HG02973 (cell line): ENCODE data around the gene ANKRD52.
A peak's percentile ranks its signal among the peaks of the same experiment; 100 is the strongest.
"Not testable (repeated sequence)": the region's sequence is repeated elsewhere in the genome, so short reads cannot be mapped to it uniquely, and the experiment has no call there.

ENCODE experiments used
- ATAC-seq: cut with Tn5 transposase; IDR thresholded peaks from one replicate; pipeline ENCODE4 v1.9.1; 2021; ENCODE audit warnings: moderate library complexity; ENCODE audit not compliant: unreplicated experiment

Gene ANKRD52

DNA sequence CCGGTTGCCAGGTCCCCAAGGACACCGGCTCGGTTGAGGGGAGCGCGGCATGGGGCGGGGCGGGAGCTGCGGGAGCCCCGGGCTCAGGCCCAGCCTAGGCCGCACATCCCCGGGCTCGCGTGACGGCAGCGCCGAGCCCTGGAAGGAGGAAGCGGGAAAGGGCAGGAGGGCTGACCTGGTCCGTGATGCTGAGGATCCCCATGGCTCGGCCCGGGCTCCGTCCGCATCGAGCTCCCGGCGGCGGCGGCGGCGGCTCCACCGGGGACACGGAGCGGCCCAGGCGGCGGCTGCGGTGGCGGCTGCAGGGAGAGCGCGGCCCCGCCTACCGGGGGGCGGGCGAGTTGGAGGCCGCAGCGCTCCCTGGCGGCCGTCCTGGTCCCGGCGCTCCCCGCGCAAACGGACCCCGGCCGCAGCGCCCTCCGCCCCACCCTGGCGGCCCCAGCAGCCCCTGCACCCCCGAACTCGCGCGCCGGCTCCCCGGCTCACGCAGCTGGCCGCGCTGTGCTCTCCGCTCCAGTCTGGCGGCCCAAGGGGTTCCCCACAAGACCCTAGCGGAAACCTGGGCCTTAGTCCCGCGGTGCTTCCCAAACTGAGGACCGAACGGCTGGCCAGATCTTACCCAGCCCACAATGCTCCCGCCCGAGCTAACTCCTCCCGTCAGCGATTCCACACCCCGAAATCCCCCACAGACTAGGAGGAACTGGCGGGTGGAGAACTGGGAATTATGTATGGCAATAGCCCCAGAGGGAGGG, at the start of gene ANKRD52:
ANKRD52 (minus strand) TSS at position 317 of the 752 bp plus-strand sequence; CDS start at position 202, 115 bp downstream.
- peak; percentile 82 for ATAC-seq

GRCh38 chr12:56307221-56307965, 49.2 kb upstream of the ANKRD52 start:
- ATAC-seq, result no peak

- ATAC-seq, result no peak
Observed at GRCh38 chr12:56304872-56305590, 46.8 kb upstream of the ANKRD52 start.

GRCh38 chr12:56304276-56304675, 46.1 kb upstream of the ANKRD52 start:
- no peak for ATAC-seq

DNA sequence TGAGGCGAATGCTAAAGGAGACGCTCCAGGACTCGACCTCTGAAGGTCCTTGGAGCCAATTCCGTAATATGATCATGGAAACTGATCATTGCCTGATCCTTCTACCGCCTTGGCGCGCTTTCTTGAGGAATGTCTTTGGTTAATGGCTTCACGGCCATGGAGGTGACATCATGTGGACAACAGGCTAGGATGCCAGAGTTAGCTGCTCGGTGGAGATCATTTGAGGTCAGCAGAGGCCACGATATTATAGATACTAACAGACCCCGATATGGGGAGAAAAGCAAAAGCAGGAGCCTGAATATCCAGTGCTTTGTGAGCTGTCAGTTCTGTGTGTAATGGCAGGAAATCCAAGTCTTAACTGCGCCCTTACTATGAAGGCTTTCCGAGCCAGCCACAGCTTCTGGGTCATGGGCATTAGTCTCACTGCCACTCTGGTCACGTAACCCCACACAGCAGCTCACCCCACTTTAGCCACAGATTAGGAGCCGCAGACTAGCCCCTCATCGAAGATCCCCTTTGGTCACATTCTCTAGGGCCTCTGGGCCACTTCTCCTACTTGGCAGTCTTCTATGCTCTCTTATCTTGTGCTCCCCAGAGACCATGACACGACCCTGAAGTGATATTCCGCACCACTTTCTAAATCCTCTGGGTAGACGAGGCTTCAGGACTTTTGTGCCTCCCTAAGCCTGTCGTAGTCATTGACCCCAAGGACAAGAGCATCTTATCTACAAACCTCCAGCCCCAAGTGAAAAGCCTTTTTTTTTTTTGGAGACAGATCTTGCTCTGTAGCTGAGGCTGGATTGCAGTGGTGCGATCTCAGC, 42.7 kb upstream of the ANKRD52 start:
- ATAC-seq, result no peak

DNA sequence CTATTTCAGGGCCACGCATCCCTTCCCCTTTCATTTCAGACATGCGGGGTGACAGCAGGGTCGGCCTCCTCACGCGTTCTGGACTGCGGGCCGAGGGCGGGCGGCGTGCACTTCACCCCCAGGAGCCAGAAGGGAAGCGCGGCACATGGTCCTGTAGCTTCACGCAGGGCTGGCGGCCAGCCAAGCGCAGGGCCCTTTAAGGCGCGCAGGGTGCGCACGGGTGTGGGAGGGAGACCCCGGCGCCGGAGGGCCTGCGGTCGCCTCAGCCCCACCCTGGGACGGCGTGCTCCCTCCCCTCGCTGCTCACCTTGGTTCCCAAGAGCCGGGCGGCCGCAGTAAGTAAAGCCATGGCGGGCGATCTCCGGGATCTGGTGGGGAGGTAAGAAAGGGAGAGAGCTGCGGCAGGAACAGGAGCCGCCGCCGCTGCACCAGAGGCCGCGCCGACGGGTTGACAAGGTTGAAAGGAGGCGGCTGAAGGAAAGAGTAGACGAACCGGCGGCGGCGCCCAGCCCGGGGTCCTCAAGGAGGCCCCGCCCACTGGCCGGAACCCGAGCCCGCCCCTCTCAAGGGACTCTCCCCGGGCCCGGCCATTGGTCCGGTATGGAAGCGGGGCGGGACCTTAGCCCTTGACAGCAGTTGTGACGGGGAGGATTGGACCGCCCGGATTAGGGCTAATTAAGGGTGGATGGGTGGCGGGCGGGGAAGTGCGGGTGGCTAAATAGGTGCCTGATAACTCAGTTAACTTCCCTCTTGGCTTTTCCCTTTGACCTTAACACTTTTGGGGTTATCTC, 41.9 kb upstream of the ANKRD52 start, which contains the start of gene CS:
CS (minus strand) TSS at position 478 of the 791 bp plus-strand sequence; CDS start at position 349, 129 bp downstream.
- peak; percentile 89 for ATAC-seq

GRCh38 chr12:56299308-56299852, 41.2 kb upstream of the ANKRD52 start:
- no peak for ATAC-seq

- ATAC-seq, result no peak
Observed at GRCh38 chr12:56298828-56299227, 40.6 kb upstream of the ANKRD52 start.

- ATAC-seq, result no peak
Observed at GRCh38 chr12:56297400-56297799, 39.2 kb upstream of the ANKRD52 start.

DNA sequence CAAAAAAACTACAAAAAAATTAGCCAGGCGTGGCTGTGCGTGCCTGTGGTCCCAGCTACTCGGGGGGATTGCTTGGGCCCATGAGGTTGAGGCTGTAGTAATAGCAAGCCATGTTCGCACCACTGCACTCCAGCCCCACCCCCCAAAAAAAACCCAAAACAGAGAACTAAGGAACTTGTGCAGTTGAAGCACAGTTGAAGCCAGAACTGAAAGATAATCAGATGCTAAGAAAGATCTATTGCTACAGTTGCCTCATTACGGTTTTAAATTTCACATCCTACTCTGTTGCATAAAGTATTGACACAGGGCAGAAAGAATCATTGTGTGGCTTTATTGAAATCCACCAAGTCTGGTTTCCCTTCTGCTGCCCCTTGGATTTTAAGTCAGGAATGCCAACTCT, 38.1 kb upstream of the ANKRD52 start:
- no peak for ATAC-seq

DNA sequence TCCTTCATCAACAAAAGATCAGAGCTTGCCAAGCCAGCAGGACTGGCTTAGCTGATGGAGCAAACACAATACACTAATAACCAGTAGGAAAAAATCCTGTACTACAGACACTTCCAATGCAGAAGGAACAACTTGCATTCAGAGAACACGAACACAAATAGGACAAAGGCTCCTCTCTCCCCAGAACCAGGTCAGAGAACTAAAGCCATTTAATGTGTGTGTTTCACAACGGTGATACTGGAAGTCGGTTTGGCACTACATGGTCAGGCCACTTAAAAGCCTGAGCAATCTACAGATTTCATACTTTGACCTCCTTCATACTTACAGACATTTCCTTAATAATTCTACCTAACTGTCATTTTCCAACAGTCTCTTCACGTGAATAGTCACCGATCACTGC, 35.6 kb upstream of the ANKRD52 start:
- ATAC-seq, result no peak

DNA sequence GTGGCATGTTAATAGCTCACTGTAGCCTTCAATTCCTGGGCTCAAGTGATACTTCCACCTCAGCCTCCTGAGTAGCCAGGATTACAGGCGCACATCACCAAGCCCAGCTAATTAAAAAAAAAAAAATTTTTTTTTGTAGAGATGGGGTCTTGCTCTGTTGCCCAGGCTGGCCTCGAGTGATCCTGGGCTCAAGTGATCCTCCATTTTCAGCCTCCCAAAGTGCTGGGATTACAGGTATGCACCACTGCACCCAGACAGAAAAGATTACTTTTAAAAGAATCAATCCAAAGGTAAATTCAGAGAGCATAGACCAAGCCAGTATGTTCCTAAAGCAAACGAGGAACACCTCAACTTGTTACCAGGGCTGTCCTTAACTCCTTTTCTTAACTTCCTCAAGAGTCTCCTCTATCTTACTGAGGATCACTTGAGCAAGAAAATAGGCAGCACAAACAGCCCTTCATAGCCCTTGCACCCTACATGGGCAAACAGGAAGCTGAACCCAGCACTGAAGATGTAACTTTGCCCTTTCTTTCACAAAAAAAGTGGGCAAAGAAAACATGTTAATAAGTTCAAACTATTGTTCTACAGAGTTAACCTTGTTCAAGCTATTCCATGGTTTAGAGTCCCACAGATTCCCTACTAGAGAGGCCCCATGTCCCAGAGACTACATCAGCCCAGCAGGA, 30.7 kb upstream of the ANKRD52 start:
- ATAC-seq, result no peak

DNA sequence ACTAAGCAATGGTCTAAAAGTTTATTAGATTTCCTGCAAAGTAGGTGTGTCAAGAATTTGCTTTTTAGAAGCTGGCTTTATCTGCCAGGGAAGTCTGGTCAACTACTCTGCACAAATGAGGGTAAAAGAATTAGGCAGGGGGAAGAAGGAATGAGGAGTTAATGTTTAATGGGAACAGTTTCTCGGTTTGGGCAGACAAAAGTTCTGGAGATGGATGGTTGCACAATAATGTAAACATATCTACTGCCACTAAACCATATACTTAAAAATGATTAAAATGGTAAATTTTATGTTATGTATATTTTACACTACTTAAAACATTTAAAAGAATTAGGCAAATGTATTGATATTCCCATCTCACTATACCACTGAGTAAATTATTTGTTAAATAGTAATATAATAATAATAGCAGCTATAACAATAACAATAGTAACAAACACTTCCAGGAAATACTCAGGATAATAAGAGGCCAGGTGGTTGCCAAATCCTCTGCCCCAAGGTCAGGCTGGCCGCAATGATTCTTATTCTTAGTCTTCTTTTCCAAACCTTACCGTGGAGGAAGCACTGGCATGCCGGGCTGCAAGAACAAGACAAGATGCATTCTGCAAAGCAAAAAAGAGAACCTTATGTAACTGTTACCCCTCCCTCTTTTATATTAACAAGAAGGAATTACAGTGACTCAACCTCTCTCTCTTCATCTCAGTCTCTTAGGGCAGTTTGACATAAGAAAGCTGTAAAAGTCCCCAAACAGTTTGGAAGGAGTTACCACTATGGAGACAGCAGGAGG, 28.1 kb upstream of the ANKRD52 start:
- ATAC-seq, result no peak

- ATAC-seq, result not testable (repeated sequence)
Observed at GRCh38 chr12:56284263-56284662, 26.1 kb upstream of the ANKRD52 start.

- ATAC-seq, result no peak
Observed at GRCh38 chr12:56282579-56282978, 24.4 kb upstream of the ANKRD52 start.

DNA sequence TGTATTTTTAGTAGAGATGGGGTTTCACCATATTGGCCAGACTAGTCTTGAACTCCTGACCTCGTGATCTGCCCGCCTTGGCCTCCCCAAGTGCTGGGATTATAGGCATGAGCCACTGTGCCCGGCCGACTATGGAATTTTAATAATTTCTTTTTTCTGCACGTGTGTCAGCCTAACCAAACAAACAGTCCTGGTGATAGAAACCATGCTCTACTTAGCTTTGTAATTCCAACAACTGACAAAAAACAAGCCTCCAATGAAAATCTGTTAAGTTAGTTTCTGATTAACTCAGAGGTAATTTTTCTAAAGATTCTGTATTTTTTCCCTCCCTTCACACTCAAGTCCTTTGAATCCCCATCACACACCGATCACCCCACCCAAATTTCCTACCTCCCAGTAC, 23.8 kb upstream of the ANKRD52 start:
- ATAC-seq, result no peak

DNA sequence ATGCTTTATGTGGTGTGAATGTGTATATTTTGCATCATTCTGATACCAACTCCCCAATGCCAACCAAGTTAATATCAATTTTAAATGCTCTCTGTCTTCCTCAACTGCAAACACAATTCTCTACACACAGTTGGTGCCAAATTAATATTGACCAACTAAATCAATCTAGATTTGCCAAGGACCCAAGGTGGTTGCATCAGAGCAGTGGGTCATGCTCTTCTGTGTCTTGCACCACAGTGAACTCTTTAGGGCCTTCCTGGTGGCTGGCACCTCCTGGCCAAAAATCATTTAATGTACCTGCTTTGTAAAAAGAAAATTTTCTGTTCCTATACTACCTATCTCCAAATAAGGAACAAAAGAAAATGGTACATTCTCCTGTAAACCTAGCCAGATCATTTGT, 22.7 kb upstream of the ANKRD52 start:
- no peak for ATAC-seq

- no peak for ATAC-seq
Observed at GRCh38 chr12:56278905-56279304, 20.7 kb upstream of the ANKRD52 start.
